GM21737 (cell line): ENCODE measurements around the gene HNF1A.

Experiments used
- ATAC-seq: cut with Tn5 transposase; IDR thresholded peaks from one replicate; pipeline ENCODE4 v1.9.1; 2021; ENCODE audit warnings: mild to moderate bottlenecking, moderate library complexity; ENCODE audit not compliant: unreplicated experiment

Gene HNF1A

DNA sequence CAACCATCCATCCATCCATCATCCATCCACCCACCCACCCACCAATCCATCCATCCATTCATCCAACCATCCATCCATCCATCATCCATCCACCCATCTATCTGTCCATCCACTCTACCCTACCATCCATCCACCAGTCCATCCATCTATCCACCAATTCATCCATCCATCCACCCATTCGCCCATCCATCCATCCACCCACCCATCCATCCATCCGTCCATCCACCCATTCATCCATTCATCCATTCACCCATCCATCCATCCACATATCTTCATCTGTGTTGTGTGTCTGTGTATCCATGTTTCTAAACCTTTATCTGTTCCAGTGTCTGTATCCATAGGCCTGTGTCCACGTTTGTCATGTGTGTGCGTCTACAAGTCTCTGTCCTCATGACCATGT, 9.9 kb downstream of the HNF1A start:
- no peak for ATAC-seq

DNA sequence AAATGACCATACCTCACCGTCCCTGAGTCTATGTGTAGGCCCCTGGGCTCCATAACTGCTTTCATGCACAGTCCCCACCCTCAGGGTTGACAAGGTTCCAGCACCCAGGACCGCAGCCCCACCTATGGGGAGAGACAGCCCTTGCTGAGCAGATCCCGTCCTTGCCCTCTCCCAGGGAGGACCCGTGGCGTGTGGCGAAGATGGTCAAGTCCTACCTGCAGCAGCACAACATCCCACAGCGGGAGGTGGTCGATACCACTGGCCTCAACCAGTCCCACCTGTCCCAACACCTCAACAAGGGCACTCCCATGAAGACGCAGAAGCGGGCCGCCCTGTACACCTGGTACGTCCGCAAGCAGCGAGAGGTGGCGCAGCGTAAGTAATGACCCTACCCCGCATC, 10.3 kb downstream of the HNF1A start:
- no peak for ATAC-seq

DNA sequence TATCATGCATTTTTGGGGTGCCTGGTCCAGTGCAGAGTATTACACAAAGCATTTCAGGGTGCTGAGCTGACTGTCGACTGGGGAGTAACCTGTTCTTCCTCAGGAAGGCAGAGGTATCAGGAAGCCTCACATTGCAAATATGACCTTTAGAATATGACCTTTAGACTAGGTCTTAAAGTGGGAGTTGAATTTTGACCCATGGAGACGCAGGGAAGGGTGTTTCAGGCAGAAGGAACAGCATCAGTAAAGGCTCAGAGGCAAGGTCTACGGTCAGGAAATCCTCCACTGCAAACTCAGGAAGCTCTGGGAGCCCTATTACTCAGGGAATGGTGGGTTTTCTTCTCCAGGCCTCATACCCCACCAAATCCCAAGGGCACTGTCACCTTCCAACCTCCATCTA, 11.3 kb downstream of the HNF1A start:
- ATAC-seq, result no peak

DNA sequence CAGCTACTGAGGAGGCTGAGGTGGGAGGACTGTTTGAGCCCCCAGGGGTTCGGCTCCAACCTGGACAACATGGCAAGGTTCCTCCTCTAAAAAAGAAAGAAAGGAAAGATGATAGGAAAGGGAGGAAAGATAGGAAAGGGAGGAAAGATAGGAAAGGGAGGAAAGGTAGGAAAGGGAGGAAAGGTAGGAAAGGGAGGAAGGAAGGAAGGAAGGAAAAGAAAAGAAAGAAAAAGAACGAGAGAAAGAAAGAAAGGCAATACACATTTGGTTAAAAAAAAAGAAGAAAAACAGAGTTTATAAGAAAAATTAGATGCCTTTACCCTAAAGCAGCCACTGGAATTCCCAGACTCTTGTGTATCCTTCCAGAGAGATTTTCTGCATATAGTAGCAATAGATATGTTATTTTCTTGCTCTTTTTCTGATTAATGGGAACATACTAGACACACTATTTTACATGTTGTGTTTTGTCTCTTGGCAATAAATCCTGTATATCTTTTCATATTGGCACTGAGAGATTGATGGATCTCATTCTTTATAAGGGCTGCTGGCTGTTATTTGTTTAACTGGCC, 12.2 kb downstream of the HNF1A start:
- no peak for ATAC-seq

DNA sequence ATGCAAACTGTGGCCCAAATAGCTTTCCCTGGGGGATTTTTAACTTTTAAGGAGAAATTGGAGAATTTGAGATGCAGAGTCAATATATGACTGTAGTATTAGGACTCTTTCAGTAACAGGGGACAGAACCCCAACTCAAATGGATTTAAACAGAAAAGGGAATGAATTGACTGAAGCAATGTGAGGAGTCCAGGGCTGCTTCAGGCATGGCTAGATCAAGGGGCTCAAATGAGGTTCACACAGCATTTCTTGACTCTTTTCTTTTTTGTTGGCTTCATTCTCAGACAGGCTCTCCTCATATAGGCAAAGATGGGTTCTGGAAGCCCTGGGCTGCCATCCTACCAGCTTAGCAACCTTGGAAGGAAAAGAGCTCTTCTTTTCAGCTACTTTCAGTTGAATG, 13.6 kb downstream of the HNF1A start:
- no peak for ATAC-seq

DNA sequence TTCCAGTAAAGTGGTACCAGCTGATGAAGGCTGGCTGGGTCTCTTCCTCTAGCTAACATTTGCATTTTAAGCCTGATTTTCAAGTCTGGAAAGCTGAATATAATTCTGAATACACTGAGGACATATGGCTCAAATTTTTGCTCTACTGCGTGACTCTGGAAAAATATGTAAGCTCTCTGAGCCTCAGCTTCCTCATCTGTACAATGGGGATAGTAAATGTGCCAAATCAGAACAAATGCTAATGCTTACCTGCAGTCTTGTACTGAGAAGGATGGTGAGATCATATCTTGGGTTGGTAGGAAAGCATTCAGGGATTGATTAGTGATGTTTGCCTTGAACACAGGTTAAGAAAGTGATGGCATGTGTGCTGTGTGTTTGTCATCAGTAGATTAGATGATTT, 14.6 kb downstream of the HNF1A start:
- ATAC-seq, result no peak

DNA sequence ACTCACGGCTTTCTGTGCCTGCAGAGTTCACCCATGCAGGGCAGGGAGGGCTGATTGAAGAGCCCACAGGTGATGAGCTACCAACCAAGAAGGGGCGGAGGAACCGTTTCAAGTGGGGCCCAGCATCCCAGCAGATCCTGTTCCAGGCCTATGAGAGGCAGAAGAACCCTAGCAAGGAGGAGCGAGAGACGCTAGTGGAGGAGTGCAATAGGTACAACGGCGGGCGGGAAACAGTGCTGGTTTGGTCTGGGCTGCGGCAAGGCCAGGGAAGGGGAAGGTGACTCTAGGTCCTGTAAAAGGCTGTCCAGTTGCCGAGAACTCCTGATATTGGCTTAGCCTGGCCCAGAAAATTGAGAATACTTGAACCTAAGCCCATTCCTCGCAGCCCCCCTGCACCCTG, 15.2 kb downstream of the HNF1A start:
- no peak for ATAC-seq

DNA sequence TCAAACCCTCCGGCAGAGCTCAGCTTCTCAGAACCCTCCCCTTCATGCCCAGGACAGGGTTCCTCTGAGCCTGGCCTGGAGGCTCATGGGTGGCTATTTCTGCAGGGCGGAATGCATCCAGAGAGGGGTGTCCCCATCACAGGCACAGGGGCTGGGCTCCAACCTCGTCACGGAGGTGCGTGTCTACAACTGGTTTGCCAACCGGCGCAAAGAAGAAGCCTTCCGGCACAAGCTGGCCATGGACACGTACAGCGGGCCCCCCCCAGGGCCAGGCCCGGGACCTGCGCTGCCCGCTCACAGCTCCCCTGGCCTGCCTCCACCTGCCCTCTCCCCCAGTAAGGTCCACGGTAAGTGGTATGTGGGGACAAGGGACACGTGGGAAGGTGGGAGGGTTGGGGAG, 15.7 kb downstream of the HNF1A start:
- ATAC-seq, result no peak

DNA sequence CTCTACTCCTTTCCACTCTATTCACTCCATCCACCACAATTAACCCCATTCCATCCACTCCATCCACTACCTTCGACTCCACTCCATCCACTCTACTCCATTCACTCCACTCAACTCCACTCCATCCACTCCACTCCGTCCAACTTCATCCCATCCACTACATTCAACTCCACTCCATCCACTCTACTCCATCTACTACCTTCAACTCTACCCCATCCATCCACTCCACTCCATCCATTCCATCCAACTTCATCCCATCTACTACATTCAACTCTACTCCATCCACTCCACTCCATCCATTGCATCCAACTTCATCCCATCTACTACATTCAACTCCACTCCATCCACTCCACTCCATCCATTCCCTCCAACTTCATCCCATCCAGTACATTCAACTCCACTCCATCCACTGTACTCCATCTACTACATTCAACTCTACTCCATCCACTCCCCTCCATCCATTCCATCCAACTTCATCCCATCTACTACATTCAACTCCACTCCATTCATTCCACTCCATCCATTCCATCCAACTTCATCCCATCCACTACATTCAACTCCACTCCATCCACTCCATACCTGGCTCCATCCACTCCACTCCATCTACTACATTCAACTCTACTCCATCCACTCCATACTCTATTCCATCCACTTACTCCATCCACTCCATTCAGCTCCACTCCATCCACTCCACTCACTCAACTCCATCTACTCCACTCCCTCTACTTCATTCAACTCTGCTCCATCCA, 16.4 kb downstream of the HNF1A start:
- no peak for ATAC-seq

DNA sequence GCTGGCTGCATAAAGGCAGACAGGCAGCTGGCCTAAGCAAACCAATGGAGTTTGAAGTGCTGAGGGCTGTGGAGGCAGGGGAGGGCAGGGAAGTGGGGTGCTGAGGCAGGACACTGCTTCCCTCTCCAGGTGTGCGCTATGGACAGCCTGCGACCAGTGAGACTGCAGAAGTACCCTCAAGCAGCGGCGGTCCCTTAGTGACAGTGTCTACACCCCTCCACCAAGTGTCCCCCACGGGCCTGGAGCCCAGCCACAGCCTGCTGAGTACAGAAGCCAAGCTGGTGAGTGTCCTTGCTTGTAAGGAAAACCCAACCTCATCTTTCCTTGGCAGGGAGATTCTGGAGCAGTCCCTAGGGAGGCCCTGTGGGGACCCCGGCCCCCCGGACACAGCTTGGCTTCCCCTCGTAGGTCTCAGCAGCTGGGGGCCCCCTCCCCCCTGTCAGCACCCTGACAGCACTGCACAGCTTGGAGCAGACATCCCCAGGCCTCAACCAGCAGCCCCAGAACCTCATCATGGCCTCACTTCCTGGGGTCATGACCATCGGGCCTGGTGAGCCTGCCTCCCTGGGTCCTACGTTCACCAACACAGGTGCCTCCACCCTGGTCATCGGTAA, 17.9 kb downstream of the HNF1A start:
- ATAC-seq, result no peak

DNA sequence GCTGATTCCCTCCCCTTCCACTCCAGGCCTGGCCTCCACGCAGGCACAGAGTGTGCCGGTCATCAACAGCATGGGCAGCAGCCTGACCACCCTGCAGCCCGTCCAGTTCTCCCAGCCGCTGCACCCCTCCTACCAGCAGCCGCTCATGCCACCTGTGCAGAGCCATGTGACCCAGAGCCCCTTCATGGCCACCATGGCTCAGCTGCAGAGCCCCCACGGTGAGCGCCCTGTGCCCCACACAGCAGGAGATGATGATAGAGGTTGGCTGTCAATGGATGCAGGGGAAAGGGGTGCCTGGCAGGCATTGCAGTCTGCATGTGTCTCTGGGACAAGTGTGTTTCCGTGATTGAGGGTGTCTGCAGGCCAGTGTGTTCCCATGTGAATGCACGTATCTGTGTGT, 19.1 kb downstream of the HNF1A start:
- ATAC-seq, result no peak

DNA sequence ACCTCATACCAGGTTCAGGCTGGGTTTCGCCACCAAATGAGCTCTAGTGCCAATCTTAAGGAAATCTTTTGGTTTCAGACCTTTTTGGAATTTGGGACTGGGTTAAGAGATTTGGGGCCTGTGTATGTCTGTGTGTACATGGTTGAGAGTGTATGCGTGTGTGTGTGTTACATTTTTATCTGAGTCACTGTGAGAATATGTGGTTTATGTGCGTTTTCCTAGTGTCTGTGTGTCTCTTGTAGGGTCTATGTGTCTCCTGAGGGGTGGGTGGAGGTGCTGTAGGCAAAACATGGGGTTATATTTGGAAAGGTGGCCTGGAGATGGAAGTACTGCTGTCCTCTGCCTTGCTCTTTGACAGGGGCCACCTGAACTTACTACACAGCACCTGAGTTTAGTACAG, 20.1 kb downstream of the HNF1A start:
- ATAC-seq, result no peak

DNA sequence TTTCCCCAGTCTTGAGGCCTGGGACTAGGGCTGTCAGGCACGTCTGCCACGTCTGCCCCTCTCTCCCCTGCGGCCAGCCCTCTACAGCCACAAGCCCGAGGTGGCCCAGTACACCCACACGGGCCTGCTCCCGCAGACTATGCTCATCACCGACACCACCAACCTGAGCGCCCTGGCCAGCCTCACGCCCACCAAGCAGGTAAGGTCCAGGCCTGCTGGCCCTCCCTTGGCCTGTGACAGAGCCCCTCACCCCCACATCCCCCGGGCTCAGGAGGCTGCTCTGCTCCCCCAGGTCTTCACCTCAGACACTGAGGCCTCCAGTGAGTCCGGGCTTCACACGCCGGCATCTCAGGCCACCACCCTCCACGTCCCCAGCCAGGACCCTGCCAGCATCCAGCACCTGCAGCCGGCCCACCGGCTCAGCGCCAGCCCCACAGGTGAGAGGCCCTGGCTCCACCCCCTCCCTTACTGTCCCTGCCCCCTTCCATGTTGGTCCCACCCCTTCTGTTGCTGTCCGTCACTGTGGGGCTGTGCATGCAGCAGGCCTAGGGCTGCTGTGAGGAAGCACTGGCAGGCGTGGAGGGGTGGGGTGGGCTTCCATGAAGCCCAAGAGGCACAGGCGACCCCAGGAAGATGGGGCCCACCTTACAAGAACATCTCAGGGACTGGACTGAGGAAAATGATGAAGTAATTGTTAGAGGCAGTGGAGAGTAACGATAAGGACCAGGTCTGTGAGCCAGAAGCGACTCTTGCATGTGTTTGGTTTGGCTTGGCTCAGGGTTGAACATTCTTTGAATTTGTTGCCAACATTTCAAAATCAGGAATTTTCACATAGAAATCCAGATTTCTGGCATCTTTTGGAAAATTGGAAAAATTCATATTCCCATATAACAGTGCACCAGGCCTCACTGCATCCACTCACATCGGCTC, 21.1 kb downstream of the HNF1A start:
- no peak for ATAC-seq

DNA sequence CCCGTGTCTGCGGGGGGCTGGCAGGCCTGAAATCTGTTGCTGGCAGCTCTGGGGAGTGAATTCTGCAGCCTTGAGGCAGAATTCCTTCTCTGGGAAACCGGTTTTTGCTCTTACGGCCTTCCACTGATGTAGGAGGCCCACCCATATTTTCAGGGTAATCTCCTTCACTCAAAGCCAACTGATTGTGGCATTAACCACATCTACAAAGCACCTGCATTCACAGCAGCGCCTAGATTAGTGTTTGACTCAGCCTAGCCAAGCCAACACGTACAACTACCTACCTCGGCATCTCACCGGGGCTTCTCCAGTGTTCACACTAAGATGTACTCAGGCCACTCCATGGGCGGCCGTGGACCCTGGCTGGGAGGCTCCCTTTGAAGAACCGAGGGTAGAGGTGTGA, 22.2 kb downstream of the HNF1A start:
- no peak for ATAC-seq

DNA sequence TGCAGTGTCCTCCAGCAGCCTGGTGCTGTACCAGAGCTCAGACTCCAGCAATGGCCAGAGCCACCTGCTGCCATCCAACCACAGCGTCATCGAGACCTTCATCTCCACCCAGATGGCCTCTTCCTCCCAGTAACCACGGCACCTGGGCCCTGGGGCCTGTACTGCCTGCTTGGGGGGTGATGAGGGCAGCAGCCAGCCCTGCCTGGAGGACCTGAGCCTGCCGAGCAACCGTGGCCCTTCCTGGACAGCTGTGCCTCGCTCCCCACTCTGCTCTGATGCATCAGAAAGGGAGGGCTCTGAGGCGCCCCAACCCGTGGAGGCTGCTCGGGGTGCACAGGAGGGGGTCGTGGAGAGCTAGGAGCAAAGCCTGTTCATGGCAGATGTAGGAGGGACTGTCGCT, 22.7 kb downstream of the HNF1A start:
- no peak for ATAC-seq

DNA sequence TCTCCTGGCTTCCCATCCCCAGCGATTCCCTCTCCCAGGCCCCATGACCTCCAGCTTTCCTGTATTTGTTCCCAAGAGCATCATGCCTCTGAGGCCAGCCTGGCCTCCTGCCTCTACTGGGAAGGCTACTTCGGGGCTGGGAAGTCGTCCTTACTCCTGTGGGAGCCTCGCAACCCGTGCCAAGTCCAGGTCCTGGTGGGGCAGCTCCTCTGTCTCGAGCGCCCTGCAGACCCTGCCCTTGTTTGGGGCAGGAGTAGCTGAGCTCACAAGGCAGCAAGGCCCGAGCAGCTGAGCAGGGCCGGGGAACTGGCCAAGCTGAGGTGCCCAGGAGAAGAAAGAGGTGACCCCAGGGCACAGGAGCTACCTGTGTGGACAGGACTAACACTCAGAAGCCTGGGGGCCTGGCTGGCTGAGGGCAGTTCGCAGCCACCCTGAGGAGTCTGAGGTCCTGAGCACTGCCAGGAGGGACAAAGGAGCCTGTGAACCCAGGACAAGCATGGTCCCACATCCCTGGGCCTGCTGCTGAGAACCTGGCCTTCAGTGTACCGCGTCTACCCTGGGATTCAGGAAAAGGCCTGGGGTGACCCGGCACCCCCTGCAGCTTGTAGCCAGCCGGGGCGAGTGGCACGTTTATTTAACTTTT, 23.6 kb downstream of the HNF1A start:
- ATAC-seq, result no peak

DNA sequence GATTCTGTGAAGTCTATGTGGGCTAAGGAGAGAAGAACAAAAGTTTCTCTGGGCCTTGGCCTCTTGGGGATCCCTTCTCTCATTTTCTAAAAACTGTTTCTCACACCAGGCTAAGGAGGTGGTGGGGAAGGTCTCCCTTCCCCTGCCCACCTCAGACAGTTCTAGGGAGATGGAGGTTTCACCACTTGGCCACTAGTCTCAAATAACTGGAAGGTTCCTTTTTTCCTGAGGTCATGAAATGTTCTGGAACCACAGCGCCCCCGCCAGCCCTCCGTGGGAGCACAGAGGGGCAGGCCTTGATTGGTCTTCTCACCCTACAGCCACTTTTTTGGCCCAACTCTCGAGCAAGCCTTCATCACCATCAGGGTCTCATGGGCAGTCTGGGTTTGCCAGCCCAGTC, 25.3 kb downstream of the HNF1A start:
- ATAC-seq, result no peak

DNA sequence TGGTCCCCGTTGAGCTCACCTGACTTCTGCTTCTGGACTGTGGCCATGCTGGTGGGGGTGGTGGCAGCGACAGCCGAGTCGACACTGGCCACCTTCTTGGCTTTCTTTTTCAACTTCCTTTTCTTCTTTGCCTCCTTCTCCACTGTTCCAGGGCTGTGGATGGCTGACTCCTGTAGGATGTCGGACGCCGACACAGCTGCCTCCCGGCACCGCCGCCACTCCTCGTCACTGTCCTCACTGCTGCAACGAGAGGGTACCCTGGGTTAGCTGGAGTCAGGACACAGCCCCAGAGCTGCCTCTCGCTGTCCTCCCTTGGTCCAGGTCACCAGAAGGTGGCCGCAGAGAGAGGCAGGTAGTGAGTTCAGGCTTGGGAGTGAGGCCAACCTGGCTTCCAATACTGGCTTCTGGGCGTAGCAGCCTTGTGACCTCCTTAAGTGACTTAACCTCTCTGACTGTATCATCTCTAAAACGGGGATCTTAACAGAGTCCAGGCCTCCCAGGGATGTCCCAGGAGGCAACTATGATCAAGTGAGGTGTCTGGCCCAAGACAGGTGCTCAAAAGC, 26.0 kb downstream of the HNF1A start:
- no peak for ATAC-seq

DNA sequence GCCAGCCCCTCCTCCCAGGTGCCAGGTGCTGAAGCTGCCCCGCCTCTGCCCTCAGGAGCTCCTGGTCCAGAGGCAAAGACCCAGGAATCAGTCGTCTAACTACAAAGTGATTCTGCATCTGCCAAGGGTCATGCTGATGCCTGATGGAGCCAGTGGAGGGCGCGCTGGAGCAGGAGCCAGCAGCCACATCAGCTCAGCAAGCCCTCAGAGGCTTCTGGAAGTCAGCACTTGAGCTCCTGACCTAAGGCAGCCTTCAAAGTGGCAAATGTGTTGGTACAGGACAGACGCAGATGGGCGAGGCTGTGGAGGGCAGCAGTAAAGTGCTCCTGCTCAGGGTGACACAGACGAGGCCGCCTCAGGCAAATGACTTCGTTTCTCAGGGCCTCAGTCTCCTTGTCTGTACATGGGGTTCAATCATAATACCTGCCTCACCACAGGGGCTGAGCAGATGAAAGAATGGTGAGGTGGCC, 27.0 kb downstream of the HNF1A start:
- no peak for ATAC-seq

DNA sequence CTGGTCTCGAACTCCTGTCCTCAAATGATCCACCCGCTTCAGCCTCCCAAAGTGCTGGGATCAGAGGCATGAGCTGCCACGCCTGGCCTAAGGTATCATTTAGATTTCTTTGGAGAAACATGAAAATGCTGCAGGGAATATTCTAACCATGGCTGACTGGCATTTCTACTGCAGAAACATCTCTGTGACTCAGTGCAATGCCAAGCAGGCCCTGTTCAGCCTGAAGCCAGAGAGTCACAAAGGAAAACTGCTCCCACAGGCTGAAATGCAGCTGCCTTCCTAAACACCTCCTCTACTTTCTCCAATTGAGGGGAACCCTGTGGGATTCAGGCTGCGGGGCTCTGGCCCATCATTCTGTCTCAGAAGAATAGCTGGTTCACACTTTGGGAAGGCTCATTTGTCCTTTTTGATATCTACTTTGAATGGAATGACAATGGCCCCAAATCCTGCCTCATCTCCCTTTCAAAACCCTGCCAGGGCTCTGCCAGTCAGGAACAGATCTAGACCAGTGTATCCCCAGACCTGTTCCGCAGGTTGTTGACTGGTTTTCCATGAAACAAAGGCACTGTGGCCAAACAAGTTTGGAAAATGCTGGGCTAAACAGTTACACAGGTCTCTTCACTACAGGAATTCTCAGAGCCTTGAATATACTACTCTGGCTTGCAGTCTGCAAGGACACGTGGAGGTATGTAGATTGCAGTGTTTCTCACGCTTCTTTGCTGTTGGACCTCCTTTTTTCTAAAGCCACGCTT, 30.2 kb downstream of the HNF1A start:
- no peak for ATAC-seq
